Ovary (tissue), 9 donors: ENCODE data around the gene GPD2. TPM values are rescaled to one million over a fixed set of nuclear protein-coding genes. Genes with fewer than 3 reads are reported as not detected.
"Not testable (repeated sequence)": the region's sequence is repeated elsewhere in the genome, so short reads cannot be mapped to it uniquely, and the experiment has no call there.

Experiments
- DNase-seq, 5 donors: peaks; one replicate each; pipeline ENCODE4 v3.0.0-alpha.2; 2019 to 2020
- H3K27ac ChIP-seq, 2 donors: fragments of 200-600 bp; one replicate each; pipeline versions ENCODE4 v1.5.1 to v1.8.0; 2019 to 2022
- H3K27me3 ChIP-seq: fragments of 200-600 bp; one replicate; pipeline ENCODE4 v1.8.0; 2022
- H3K36me3 ChIP-seq: fragments of 200-600 bp; sonication (generic); one replicate; pipeline ENCODE4 v1.5.1; 2019
- H3K4me1 ChIP-seq: one replicate; pipeline ENCODE4 v1.8.1; 2013; ENCODE audit warnings: mild to moderate bottlenecking, moderate library complexity; ENCODE audit not compliant: insufficient read depth
- H3K4me3 ChIP-seq: fragments of 200-600 bp; sonication (generic); one replicate; pipeline ENCODE4 v1.5.1; 2017
- H3K9me3 ChIP-seq, 2 donors: fragments of 200-600 bp in 1 of 2; sonication (generic) in 1 of 2; one replicate each; pipeline versions ENCODE4 v1.5.1 to v1.8.1; 2013 to 2019; ENCODE audit warnings: mild to moderate bottlenecking in 1 of 2, moderate library complexity in 1 of 2
- EP300 ChIP-seq: sonication (generic); formaldehyde crosslinking; IDR thresholded peaks from one replicate; pipeline ENCODE4 v1.6.1; 2017; ENCODE audit warnings: antibody characterized with exemption
- POLR2A ChIP-seq: fragments of 450-650 bp; IDR thresholded peaks from one replicate; pipeline ENCODE4 v1.6.1; 2017; ENCODE audit warnings: antibody characterized with exemption, mild to moderate bottlenecking, moderate library complexity
- WGBS, 3 donors: extraction: QIAGEN DNeasy Blood & Tissue Kit in 1 of 3; methylation state at CpG; one replicate each; pipeline versions ENCODE4 v1.1.5 to v1.1.7; 2013 to 2017; 5-methylcytosine and 5-hydroxymethylcytosine counted together
- intact Hi-C, 4 donors: fragments of 100-400 bp; cut with DNase I; formaldehyde crosslinking; loops; one replicate each; pipeline versions ENCODE4 v1.11.0 to v1.15.1; 2022 to 2023
- polyA plus RNA-seq, 2 donors: library from polyadenylated mRNA; stranded (reverse); fragments of 200-250 nt in 1 of 2; fragments of 350-450 nt in 1 of 2; fragmentation: Illumina TruSeq in 1 of 2; extraction: RNeasy Lipid Tissue Mini Kit (QIAGEN cat#74804) in 1 of 2; gene quantifications; one replicate each; pipeline ENCODE4 v1.2.3, GENCODE V29; 2013 to 2014
- total RNA-seq, 7 donors: library from RNA; depleted of rRNA in 2 of 7; stranded (reverse); fragments of >200 nt in 2 of 7; fragmentation: NEBNext Ultra II Directional in 3 of 7; extraction: Animal tissue kit (Norgen Biotek cat#: 25700) in 3 of 7; gene quantifications; one replicate each; pipeline versions ENCODE4 v1.1.0 to v1.2.4, GENCODE V29; 2016 to 2023
- TF ChIP-seq, protein P1 (sequence below), 3 donors: fragments of 450-650 bp in 2 of 3; fragments of 200-600 bp in 1 of 3; IDR thresholded peaks; one replicate each; pipeline versions ENCODE4 v1.5.1 to v1.8.0; 2016 to 2022; ENCODE audit warnings: antibody characterized with exemption in 3 of 3, mild to moderate bottlenecking in 1 of 3
- donor health status: DM: no; HTN: no; CAD: no; lungs with moderate emphysema.
- donor health status: DM: no; HTN: no; CAD: no.
- donor health status: Bipolar disorder and iron deficiency.
- donor health status: DM: yes; HTN: yes; CAD: no.
- donor health status: DM: no; HTN: no; CAD: no.
- donor health status: DM: yes; HTN: yes; CAD: no.

The GPD2 gene
- total and polyA plus RNA-seq, 9 donors = 6.7 to 61.7 (median 24.5) TPM

DNA sequence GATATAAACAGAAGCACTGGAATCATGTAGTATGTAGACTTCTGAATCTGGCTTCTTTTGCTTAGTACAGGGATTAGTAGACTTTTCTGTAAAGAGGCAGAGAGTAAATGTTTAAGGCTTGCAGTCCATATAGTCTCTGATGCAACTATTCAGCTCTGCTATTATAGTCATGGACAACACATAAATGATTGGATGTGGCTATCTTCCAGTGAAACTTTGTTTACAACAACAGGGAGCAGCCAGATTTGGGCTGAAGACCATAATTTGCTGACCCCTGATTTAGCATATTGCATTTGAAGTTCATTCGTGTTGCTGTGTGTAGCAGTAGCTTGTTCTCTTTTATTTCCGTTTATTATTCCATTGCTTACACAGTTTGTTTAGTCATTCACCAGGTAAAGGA lies 55.0 kb downstream of the GPD2 start:
- H3K27ac ChIP-seq = no peak overlapping the region
- 58 to 76% (median 66%) methylated on average over 2 of the region's 2 CpGs for WGBS, 3 donors
- no peaks in the 10 kb centered on the region for H3K36me3 ChIP-seq
- H3K4me1 ChIP-seq = peaks cover 2% of the 10 kb centered on the region
- H3K4me3 ChIP-seq = no peak overlapping the region
- intact Hi-C loops = no loop called here
- no peaks in the 10 kb centered on the region for H3K27me3 ChIP-seq
- DNase-seq = no peak
- no peaks in the 10 kb centered on the region for H3K9me3 ChIP-seq
- TF ChIP-seq POLR2A = no peak
- no peak for TF ChIP-seq EP300
- TF ChIP-seq, protein P1, sequence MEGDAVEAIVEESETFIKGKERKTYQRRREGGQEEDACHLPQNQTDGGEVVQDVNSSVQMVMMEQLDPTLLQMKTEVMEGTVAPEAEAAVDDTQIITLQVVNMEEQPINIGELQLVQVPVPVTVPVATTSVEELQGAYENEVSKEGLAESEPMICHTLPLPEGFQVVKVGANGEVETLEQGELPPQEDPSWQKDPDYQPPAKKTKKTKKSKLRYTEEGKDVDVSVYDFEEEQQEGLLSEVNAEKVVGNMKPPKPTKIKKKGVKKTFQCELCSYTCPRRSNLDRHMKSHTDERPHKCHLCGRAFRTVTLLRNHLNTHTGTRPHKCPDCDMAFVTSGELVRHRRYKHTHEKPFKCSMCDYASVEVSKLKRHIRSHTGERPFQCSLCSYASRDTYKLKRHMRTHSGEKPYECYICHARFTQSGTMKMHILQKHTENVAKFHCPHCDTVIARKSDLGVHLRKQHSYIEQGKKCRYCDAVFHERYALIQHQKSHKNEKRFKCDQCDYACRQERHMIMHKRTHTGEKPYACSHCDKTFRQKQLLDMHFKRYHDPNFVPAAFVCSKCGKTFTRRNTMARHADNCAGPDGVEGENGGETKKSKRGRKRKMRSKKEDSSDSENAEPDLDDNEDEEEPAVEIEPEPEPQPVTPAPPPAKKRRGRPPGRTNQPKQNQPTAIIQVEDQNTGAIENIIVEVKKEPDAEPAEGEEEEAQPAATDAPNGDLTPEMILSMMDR (IDR thresholded peaks at IDR 0.05) = no peak

DNA sequence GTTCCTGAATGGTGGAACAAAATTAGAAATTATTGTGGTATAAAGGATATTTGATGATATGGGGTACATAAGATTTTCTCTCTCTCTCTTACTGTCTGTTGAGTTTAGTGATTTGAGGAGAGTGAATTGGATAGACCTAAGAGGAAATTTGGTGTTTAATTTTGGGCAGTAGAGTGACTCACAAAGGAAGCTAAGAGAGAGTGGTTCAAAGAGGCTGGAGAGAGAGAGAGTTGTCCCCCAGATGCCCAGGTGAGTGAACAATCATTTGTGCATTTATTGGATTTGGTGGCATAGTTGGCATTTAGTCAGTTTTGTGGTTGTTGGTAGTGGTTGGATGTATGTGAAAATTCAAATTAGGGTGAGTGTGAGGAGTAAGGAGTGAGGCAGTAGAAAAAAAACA lies 56.8 kb downstream of the GPD2 start:
- H3K27me3 ChIP-seq = no peaks in the 10 kb centered on the region
- DNase-seq = no peak
- H3K36me3 ChIP-seq = no peaks in the 10 kb centered on the region
- H3K4me1 ChIP-seq = peaks cover 2% of the 10 kb centered on the region
- TF ChIP-seq POLR2A (no peak), EP300 (no peak)
- TF ChIP-seq, protein P1 (IDR thresholded peaks at IDR 0.05) = no peak
- no peaks in the 10 kb centered on the region for H3K9me3 ChIP-seq
- no peak overlapping the region for H3K4me3 ChIP-seq
- intact Hi-C loops = no loop called here
- H3K27ac ChIP-seq = no peak overlapping the region

- H3K4me1 ChIP-seq, H3K27me3 ChIP-seq, intact Hi-C loops, H3K27ac ChIP-seq, H3K9me3 ChIP-seq, DNase-seq, H3K36me3 ChIP-seq, H3K4me3 ChIP-seq: not testable (repeated sequence)
- WGBS, 3 donors = 71 to 88% (median 81%) methylated on average over 1 of the region's 1 CpG
Observed at GRCh38 chr2:156495998-156496397, 59.8 kb downstream of the GPD2 start.

- no peaks in the 10 kb centered on the region for H3K4me1 ChIP-seq
- H3K4me3 ChIP-seq = no peak overlapping the region
- no peak for DNase-seq
- no peaks in the 10 kb centered on the region for H3K36me3 ChIP-seq
- H3K9me3 ChIP-seq = no peaks in the 10 kb centered on the region
- intact Hi-C loops = no loop called here
- no peaks in the 10 kb centered on the region for H3K27me3 ChIP-seq
- no peak for TF ChIP-seq POLR2A
- TF ChIP-seq, protein P1 (IDR thresholded peaks at IDR 0.05) = no peak
- TF ChIP-seq EP300 = no peak
- no peak overlapping the region for H3K27ac ChIP-seq
Observed at GRCh38 chr2:156505696-156506095, 69.5 kb downstream of the GPD2 start.

GRCh38 chr2:156511122-156511521 lies 74.9 kb downstream of the GPD2 start:
- intact Hi-C loops = no loop called here
- H3K27ac ChIP-seq = no peak overlapping the region
- no peaks in the 10 kb centered on the region for H3K4me1 ChIP-seq
- H3K36me3 ChIP-seq = no peaks in the 10 kb centered on the region
- H3K27me3 ChIP-seq = no peaks in the 10 kb centered on the region
- H3K4me3 ChIP-seq = no peak overlapping the region
- TF ChIP-seq POLR2A = no peak
- TF ChIP-seq EP300 = no peak
- TF ChIP-seq, protein P1 (IDR thresholded peaks at IDR 0.05) = no peak
- no peaks in the 10 kb centered on the region for H3K9me3 ChIP-seq
- 88 to 100% (median 97%) methylated on average over 1 of the region's 1 CpG for WGBS, 3 donors
- DNase-seq = no peak
